B cell (primary cell): Measurements from ENCODE around the gene RTN4RL2. TPM values are rescaled to one million over a fixed set of nuclear protein-coding genes. Genes with fewer than 3 reads are reported as not detected.

Experiments used
- ATAC-seq: fragments of 200-7000 bp; cut with Tn5 transposase; one replicate; pipeline ENCODE4 v1.10.0; 2021; ENCODE audit warnings: low read depth, mild to moderate bottlenecking, moderate number of reproducible peaks, moderate library complexity
- CTCF ChIA-PET: fragments of 350-600 bp; sonication (Branson Sonifier 250); formaldehyde crosslinking; loops from one replicate; lab custom pipeline; 2021; ENCODE audit warnings: antibody characterized with exemption, inconsistent platforms; lab: Charles Lee
- POLR2A ChIA-PET: fragments of 350-600 bp; sonication (Branson Sonifier 250); formaldehyde crosslinking; loops from one replicate; lab custom pipeline; 2021; ENCODE audit warnings: antibody characterized with exemption; lab: Charles Lee
- DNase-seq: peaks from one replicate; pipeline ENCODE4 v3.0.0; 2013
- H2AFZ ChIP-seq: 2 replicates; pipeline ENCODE4 v1.6.1; 2012; ENCODE audit warnings: mild to moderate bottlenecking, low read depth, low read length; ENCODE audit not compliant: insufficient read depth, poor library complexity, severe bottlenecking
- H3K27ac ChIP-seq, 2 donors: 1 replicate in 1 of 2; 2 replicates in 1 of 2; pipeline ENCODE4 v1.5.1; 2012 to 2013; ENCODE audit warnings: low read length in 2 of 2, mild to moderate bottlenecking in 2 of 2, moderate library complexity in 1 of 2
- H3K27me3 ChIP-seq, 4 experiments: fragments of 200-600 bp in 1 of 4; sonication (generic) in 1 of 4; replicated peaks in 1 of 4; 1 replicate in 2 of 4; 2 replicates in 2 of 4; pipeline versions ENCODE4 v1.6.1 to v1.7.0; 2013 to 2016; ENCODE audit warnings: low read length in 3 of 4, mild to moderate bottlenecking in 2 of 4, mixed read lengths in 1 of 4, moderate library complexity in 1 of 4; ENCODE audit not compliant: insufficient read depth in 4 of 4, control insufficient read depth in 3 of 4; ENCODE audit errors: control extremely low read depth in 1 of 4
- H3K36me3 ChIP-seq, 2 experiments: replicated peaks in 1 of 2; 1 replicate in 1 of 2; 2 replicates in 1 of 2; pipeline versions ENCODE4 v1.6.1 to v1.7.1; 2013; ENCODE audit warnings: low read length in 1 of 2; ENCODE audit not compliant: insufficient read depth in 2 of 2, control insufficient read depth in 1 of 2; ENCODE audit errors: control extremely low read depth in 1 of 2, extremely low read depth in 1 of 2
- H3K4me1 ChIP-seq, 2 donors: fragments of 200-600 bp in 1 of 2; sonication (generic) in 1 of 2; 1 replicate in 1 of 2; 2 replicates in 1 of 2; pipeline versions ENCODE4 v1.5.1 to v1.6.1; 2013 to 2017; ENCODE audit warnings: low read length in 2 of 2; ENCODE audit not compliant: control insufficient read depth in 2 of 2, insufficient read depth in 2 of 2
- H3K4me2 ChIP-seq: replicated peaks from 2 replicates; pipeline ENCODE3; 2012; ENCODE audit warnings: mild to moderate bottlenecking, low read depth, low read length; ENCODE audit not compliant: poor library complexity, severe bottlenecking
- H3K4me3 ChIP-seq, 5 experiments: fragments of 200-600 bp in 1 of 5; sonication (generic) in 1 of 5; 1 replicate in 3 of 5; 2 replicates in 2 of 5; pipeline versions ENCODE4 v1.5.1 to v1.7.0; 2011 to 2016; ENCODE audit warnings: low read length in 4 of 5, mild to moderate bottlenecking in 4 of 5, low read depth in 2 of 5, control low read depth in 1 of 5, moderate library complexity in 1 of 5; ENCODE audit not compliant: insufficient read depth in 1 of 5; ENCODE audit errors: control extremely low read depth in 1 of 5, extremely low read depth in 1 of 5
- H3K79me2 ChIP-seq: fragments of 200-600 bp; sonication (generic); one replicate; pipeline ENCODE4 v1.6.0; 2016; ENCODE audit warnings: low read length; ENCODE audit not compliant: control insufficient read depth, insufficient read depth
- H3K9ac ChIP-seq: fragments of 200-600 bp; sonication (generic); 2 replicates; pipeline ENCODE4 v1.6.1; 2017; ENCODE audit warnings: mild to moderate bottlenecking, low read length, moderate library complexity
- H3K9me3 ChIP-seq, 3 donors: one replicate each; pipeline versions ENCODE4 v1.6.1 to v1.7.1; 2013; ENCODE audit warnings: low read length in 2 of 3; ENCODE audit not compliant: control insufficient read depth in 2 of 3, insufficient read depth in 1 of 3; ENCODE audit errors: control extremely low read depth in 1 of 3
- H4K20me1 ChIP-seq: 2 replicates; pipeline ENCODE4 v1.6.0; 2012; ENCODE audit warnings: mild to moderate bottlenecking, low read length; ENCODE audit not compliant: insufficient read depth, control insufficient read depth, poor library complexity, severe bottlenecking
- H3K27ac Mint-ChIP-seq: one replicate; pipeline ENCODE4 v1.8.0; 2021; ENCODE audit warnings: mixed read lengths
- H3K27me3 Mint-ChIP-seq: one replicate; pipeline ENCODE4 v1.8.0; 2021; ENCODE audit warnings: mixed read lengths
- H3K4me1 Mint-ChIP-seq: one replicate; pipeline ENCODE4 v1.8.0; 2021; ENCODE audit warnings: mixed read lengths
- H3K4me3 Mint-ChIP-seq: one replicate; pipeline ENCODE4 v1.8.0; 2021; ENCODE audit warnings: mixed read lengths
- H3K9me3 Mint-ChIP-seq: one replicate; pipeline ENCODE4 v1.8.0; 2022; ENCODE audit warnings: mixed read lengths; ENCODE audit not compliant: insufficient read depth
- EZH2 ChIP-seq: IDR thresholded peaks from 2 replicates; pipeline ENCODE4 v1.6.1; 2012; ENCODE audit warnings: borderline replicate concordance, low read depth, mild to moderate bottlenecking, moderate library complexity, low read length; ENCODE audit not compliant: insufficient read depth, poor library complexity, severe bottlenecking
- WGBS: methylation state at CpG from one replicate; pipeline ENCODE4 v1.1.5; 2013; ENCODE audit warnings: missing lambda C conversion rate; ENCODE audit not compliant: insufficient coverage; 5-methylcytosine and 5-hydroxymethylcytosine counted together
- intact Hi-C: fragments of 100-400 bp; cut with micrococcal nuclease; formaldehyde crosslinking; loops from one replicate; pipeline ENCODE4 v1.10.0; 2022
- polyA plus RNA-seq: library from polyadenylated mRNA; depleted of rRNA; stranded (reverse); fragments of >200 nt; gene quantifications from 2 replicates; pipeline ENCODE4 v1.2.3, GENCODE V29; 2012
- total RNA-seq, 2 donors: library from RNA; stranded (reverse); fragments of 120-200 nt in 1 of 2; gene quantifications; 1 replicate in 1 of 2; 2 replicates in 1 of 2; pipeline versions ENCODE4 v1.2.3 to v1.2.4, GENCODE V29; 2013 to 2022
- TF ChIP-seq, protein P1 (sequence below): fragments of 200-600 bp; IDR thresholded peaks from one replicate; pipeline ENCODE4 v1.8.0; 2022; ENCODE audit warnings: antibody characterized with exemption, mild to moderate bottlenecking

RTN4RL2 gene
- total and polyA plus RNA-seq, 2 donors (not counting 1 experiment from before 2014, with no cell fraction given): 0.12 to 0.13 TPM

DNA sequence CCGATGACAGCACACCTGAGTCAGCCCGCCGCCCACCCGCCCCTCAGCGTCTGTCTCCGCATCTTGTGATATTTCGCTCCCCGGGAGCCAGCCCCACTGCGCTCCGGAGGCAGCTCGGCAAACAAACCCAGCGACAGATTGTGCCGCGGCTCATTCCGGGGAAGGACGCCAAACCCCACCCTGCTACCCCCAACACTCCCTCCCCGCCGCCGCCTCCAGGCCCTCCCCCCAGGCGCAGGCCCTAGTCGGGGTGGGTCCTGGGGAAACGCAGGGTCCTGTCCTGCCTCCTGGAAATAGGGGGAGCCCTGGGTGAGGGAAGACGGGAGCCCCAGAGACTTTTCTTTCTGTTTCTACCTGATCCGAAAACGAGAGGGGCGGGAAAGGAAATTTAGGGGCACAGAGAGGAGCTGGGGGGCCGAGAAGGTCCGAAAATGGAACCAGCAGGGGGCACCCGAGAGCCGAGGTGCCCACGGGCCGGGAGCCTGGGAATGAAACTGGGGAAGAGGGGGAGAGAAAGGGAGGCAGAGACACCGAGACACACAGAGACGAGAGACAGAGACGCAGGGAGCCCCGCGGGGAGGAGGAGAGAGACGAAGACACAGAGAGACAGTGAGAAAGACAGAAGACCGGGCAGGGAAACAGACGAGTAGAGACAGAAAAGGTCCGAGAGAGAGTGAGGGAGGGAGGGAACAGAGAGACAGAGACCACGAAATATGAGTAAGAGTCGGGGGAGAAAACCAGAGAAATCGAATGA, 1.7 kb upstream of the RTN4RL2 start:
- Mint-ChIP-seq H3K27me3 (peaks cover 43% of the 10 kb centered on the region), H3K27ac (no peak overlapping the region), H3K4me1 (peaks cover 29% of the 10 kb centered on the region), H3K4me3 (peak overlapping the region; percentile 92), H3K9me3 (no peaks in the 10 kb centered on the region)
- H2AFZ ChIP-seq: peak overlapping the region; percentile 75
- CTCF ChIA-PET: interaction anchor here (0.6 to 9.6 kb wide), 41 partner anchors 7 to 1700 kb away, joined by 3 to 348 read pairs (median 6); partner anchors contain the start of genes MED19, P2RX3, SLC43A1 and SLC43A3
- POLR2A ChIA-PET: interaction anchor here (0.6 to 1.4 kb wide), 4 partner anchors 25 to 1132 kb away, joined by 3 to 14 read pairs (median 6); partner anchors contain the start of gene TIMM10
- peak; percentile 74 for DNase-seq
- ATAC-seq: peak; percentile 37
- intact Hi-C loops: loop anchor here (5.0 kb wide), 1 partner anchor 34 kb away; no protein-coding TSS in a partner anchor
- peaks cover 0 to 51% (median 28%) of the 10 kb centered on the region in 4 experiments for H3K27me3 ChIP-seq
- H3K36me3 ChIP-seq: no peaks in the 10 kb centered on the region
- peaks cover 12% of the 10 kb centered on the region for H4K20me1 ChIP-seq
- no peaks in the 10 kb centered on the region for H3K79me2 ChIP-seq
- no peak overlapping the region for H3K27ac ChIP-seq
- peak overlapping the region; percentile 14 to 63 (median 51) for H3K4me3 ChIP-seq
- H3K9me3 ChIP-seq: peaks cover 0 to 16% (median 0%) of the 10 kb centered on the region in 3 donors
- peaks cover 37 to 41% of the 10 kb centered on the region in 2 donors for H3K4me1 ChIP-seq
- TF ChIP-seq, protein P1, sequence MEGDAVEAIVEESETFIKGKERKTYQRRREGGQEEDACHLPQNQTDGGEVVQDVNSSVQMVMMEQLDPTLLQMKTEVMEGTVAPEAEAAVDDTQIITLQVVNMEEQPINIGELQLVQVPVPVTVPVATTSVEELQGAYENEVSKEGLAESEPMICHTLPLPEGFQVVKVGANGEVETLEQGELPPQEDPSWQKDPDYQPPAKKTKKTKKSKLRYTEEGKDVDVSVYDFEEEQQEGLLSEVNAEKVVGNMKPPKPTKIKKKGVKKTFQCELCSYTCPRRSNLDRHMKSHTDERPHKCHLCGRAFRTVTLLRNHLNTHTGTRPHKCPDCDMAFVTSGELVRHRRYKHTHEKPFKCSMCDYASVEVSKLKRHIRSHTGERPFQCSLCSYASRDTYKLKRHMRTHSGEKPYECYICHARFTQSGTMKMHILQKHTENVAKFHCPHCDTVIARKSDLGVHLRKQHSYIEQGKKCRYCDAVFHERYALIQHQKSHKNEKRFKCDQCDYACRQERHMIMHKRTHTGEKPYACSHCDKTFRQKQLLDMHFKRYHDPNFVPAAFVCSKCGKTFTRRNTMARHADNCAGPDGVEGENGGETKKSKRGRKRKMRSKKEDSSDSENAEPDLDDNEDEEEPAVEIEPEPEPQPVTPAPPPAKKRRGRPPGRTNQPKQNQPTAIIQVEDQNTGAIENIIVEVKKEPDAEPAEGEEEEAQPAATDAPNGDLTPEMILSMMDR: peak; percentile 91
- peak; percentile 30 for TF ChIP-seq EZH2
- WGBS: 1% methylated on average over 39 of the region's 44 CpGs
- peak overlapping the region; percentile 95 for H3K4me2 ChIP-seq
- peak overlapping the region; percentile 62 for H3K9ac ChIP-seq
